HG02798 (cell line): ENCODE results near the gene TAOK1.
"Not testable (repeated sequence)": the region's sequence is repeated elsewhere in the genome, so short reads cannot be mapped to it uniquely, and the experiment has no call there.

Experiments
- ATAC-seq: cut with Tn5 transposase; IDR thresholded peaks from one replicate; pipeline ENCODE4 v1.9.1; 2021; ENCODE audit warnings: mild to moderate bottlenecking; ENCODE audit not compliant: unreplicated experiment, poor library complexity

TAOK1 gene

DNA sequence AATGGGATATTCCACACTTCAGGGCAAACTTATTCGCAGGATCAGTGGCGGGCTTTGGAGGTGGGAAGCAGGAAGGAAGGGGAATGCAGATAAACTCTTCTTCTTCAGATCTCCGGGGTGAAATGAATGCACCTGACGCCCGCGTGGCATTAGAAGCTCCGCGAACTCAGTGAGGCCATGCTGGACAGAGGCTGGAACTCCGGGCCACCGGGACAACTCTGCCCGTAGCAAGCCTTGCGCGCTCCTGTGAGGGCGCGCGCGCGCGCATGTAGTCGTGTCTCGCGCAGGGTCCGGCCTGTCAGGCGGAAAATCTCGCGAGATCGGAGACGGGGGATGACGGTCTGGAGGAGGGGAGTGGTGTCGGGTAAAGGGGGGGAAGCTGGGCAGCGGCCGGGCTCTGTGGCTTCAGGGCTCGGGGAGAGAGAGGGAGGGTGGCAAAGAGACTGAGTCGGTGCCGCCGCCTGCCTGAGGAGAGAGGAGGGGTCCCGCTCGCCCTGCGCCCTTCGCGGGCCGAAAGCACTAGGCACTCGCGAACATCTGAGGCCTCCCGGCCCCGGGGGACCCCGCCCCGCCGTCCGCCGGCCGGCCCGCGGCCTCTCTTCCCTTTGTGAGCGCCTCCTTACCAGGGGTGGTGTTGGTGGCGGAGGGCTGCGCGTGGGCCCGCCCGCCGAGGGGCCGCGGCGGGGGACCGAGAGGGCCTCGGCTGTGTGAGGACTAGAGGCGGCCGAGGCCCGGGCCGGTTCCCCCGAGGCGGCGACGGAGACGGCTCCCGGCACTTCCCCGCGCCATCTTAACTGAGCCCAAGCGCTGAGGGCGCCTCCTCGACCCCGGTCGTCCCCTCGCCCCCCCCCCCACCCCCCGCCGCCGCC lies at the start of gene TAOK1:
Gene TAOK1, plus strand, starts transcription at position 382 of the 869 bp plus-strand sequence. CDS start 61,186 bp downstream, outside the sequence.
- ATAC-seq, result peak; percentile 89

DNA sequence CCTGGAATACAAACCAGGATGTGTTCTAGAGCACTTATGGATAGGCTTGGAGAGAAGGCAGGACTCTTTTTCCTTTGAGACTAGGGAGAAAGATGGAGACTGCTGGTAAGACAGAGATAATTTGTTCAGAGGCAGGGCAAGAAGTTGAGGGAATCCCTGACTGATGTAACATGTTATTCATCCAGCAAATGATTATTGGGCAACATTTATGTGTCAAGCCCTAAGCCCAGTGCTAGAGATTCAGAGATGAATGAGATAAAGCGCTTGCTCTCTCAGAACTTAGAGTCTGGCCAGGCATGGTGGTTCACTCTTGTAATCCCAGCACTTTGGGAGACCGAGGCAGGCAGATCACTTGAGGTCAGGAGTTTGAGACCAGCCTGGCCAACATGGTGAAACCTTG lies 48.4 kb upstream of the TAOK1 start:
- ATAC-seq, result no peak

DNA sequence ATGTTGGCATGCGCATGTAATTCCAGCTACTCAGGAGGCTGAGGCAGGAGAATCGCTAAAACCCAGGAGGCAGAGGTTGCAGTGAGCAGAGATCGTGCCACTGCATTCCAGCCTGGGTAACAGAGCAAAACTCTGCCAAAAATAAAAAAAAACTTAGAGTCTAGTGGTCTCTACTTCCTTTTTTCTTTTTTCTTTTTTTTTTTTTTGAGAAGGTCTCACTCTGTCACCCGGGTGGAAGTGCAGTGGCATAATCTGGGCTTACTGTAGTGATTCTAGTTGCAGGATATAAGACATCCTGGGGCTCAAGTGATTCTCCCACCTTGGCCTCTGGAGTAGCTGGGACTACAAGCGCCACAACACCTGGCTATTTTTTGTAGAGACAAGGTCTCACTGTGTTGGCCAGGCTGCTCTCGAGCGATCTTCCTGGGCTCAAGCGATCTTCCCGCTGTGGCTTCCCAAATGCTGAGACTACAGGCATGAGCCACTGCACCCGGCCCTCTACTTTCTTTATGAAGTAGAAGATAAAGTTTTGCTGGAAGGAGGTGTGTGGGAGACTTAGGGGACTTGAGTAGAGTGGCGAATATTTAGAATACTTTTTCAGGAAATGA lies 47.9 kb upstream of the TAOK1 start:
- ATAC-seq, result no peak

DNA sequence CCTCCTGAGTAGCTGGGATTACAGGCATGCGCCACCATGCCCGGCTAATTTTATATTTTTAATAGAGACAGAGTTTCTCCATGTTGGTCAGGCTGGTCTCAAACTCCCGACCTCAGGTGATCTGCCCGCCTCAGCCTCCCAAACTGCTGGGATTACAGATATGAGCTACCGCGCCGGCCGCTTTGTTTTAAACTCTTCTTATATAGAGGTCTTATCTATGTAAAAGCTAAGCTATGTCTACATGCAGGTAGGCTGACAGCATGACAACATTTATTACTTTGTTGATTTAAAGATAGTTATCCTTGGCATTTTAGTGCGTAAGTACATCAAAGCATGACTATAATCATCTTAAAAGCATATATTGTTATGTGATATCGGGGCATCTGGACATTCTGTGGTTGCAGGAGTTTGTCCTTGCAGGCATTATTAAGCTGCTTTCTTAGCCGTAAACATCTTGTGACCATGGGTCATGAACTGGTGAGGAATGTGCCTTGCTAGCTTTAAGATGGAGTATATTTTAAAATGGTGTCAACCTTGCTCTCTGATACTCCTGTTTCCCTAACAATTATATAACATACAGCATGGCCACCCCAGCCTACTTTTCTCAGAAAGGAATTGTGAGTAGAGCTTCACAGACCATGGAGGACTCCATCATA lies 45.8 kb upstream of the TAOK1 start:
- no peak for ATAC-seq

DNA sequence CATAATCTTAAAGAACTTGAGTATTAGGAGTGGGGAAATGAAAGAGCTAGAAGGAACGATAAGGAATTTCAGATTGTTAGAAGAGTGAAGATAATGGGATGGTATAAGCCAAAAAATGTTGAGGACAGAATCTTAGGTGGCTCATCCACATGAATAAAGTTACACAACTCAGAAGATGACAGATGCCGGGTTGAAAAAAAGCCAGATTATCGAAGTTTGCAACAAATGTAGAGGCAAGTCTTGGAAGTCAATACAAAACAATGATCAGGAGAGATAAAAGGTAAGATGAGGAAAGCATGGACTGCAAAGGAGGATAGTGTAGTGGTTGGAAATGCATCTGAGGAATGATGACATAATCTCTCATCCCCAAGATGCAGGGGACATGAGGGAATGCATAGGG lies 45.1 kb upstream of the TAOK1 start:
- ATAC-seq, result no peak

DNA sequence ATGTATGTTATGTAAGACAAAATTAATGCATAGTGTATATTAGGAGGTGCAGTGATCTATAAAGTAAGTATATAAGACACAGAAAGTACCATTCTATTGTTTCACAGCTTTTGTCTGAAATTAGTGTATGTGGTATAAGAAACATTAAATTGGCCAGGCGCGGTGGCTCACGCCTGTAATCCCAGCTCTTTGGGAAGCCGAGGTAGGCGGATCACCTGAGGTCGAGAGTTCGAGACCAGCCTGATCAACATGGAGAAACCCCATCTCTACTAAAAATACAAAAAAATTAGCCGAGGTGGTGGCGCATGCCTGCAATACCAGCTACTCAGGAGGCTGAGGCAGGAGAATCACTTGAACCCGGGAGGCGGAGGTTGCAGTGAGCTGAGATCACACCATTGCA lies 44.7 kb upstream of the TAOK1 start:
- ATAC-seq, result not testable (repeated sequence)

DNA sequence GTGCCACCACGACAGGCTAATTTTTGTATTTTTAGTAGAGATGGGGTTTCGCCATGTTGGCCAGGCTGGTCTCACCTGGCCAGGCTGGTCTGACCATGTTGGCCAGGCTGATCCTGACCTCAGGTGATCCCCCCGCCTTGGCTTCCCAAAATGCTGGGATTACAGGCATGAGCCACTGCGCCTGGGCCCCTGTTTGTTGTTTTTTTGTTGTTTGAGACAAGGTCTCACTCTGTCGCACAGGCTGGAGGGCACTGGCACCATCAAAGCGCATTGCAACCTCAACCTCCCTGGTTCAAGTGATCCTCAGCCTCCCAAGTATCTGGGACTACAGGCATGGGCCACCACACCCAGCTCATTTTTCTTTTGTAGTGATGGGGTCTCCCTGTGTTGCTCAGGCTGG lies 43.7 kb upstream of the TAOK1 start:
- no peak for ATAC-seq

DNA sequence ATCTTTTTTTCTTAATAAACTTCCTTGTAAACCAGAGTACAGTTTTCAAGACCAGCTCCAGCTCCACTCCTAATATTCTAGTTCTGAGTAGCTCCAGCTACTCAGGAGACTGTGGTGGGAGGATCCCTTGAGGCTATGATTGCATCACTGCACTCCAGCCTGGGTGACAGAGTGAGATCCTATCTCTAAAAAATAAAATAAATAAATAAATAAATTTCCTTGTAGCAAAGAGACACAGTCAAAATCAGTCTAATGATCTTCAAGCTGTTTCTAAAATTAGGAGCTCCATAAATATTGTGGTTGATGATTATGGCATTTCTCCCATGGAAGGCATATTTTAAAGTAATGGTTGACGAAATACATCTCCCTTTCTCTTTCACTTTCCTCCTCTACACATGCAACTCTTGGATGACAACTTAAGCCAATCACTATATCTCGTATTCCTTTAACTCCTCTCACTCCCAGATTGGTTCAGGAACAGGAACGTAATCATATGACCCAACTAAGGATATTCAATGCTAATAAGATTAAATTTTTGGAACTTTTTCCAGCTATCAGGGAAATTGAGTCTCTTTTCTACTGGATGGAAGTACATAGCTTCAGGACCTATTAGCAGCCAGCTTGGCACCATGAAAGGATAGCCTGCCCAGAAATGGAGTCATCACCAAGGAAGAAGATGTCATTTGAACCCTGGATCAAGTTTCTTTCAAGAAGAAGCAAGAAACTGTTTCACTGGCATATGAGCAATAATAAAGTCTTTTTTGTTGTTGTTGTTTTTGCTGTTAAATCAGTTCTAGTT lies 42.1 kb upstream of the TAOK1 start:
- ATAC-seq, result no peak

DNA sequence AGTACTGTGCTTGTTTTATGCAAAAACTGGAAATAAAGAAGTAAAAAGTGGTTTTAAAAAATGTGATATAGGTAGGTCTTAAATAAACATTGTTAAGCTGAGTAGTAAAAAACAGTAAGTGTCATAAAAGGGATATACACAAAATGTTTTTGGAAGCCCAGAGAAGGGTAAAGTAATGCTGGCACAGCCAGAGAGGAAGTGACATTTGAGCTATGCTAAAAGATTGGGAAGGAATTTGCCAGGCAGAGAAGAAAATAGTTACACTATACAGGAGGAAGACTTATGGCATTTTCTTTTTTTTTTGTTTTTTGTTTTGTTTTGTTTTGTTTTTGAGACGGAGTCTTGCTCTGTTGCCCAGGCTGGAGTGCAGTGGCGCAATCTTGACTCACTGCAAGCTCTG lies 40.8 kb upstream of the TAOK1 start:
- no peak for ATAC-seq

DNA sequence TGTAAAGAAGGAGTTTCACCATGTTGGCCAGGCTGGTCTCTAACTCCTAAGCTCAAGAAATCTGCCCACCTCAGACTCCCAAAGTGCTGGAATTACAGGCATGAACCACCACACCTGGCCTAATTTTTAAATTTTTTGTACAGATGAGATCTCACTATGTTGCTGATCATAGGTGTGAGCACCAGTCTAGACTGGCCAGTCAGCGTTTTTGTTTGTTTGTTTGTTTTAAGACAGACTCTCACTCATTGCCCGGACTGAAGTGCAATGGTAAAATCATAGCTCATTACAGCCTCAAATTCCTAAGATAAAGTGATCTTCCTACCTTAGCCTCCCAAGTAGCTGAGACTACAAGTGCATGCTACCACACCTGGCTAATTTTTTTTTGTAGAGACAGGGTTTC lies 38.0 kb upstream of the TAOK1 start:
- no peak for ATAC-seq

DNA sequence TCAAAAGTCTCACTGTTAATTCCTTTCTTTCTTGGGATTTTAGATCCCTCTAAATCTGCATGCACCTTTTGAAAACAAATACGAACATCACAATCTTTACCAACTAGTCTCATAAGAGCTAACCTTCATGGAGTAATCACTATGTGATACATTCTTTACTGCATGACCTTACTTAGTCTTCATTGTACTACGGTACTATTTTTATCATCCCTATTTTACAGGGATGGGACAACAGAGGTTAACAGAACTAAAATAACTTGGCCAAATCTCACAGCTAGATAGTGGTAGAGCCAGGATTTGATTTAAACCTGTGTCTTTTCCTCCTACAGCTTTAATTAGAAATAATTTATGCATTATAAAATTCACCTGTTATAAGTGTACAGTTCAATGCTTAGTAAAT lies 32.9 kb upstream of the TAOK1 start:
- ATAC-seq, result no peak

DNA sequence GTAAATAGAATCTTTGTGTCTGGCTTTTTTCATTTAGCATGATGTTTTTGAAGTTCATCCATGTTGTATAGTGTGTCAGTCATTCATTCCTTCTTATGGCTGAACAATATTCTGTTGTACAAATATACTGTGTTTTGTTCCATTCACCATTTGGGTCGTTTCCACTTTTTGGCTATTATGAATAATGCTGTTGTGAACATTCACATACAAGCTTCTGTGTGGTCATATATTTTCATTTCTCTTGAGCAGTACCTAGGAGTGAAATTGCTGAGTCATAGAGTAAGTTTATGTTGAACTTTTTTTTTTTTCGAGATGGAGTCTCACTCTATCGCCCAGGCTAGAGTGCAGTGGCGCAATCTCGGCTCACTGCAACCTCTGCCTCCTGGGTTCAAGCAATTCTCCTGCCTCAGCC lies 32.3 kb upstream of the TAOK1 start:
- ATAC-seq, result no peak

DNA sequence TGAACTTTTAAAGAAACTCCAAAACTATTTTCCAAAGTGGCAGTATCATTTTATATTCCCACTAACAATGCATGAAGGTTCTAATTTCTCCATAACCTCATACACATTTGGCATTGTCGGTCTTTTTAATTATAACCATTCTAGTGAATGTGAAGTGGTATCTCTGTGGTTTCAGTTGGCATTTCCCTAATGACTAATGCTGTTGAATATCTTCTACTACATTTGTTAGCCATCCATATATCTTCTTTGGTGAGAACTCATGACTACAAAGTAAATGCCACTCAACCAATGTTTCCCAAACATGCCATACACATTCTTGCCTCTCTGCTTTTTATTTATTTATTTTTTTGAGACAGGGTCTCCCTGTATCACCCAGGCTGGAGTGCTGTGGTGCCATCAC lies 31.7 kb upstream of the TAOK1 start:
- ATAC-seq, result no peak

DNA sequence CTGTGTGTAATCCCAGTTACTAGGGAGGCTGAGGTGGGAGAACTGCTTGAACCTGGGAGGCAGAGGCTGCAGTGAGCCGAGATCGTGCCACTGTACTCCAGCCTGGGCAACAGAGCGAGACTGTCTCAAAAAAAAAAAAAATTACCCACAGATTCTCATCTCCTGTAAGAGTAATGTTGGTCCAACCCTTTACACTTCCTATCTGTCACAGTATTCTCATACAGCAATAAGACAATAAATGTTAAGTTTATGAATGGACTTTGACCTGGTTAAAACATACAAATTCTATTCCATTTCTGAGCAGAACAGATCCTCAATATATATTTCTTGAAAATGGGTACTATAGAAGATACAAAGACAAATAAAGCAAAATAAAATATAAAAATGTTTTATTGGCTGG lies 30.4 kb upstream of the TAOK1 start:
- no peak for ATAC-seq

DNA sequence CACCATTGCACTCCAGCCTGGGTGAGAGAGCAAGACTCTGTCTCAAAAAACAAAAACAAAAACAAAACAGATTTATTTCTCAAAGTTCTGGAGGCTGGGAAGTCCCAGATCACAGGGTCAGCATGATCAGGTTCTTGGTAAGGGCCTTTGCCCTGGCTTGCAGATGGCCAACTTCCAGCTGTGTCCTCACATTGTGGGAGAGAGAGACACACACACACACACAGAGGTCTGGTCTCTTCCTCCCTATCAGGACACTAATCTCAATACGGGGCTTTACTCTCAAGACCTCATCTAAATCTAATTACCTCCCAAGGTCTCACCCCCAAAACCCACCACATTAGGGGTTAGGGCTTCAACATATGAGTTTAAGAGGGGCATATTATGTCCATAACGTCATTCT lies 26.4 kb upstream of the TAOK1 start:
- ATAC-seq, result no peak

DNA sequence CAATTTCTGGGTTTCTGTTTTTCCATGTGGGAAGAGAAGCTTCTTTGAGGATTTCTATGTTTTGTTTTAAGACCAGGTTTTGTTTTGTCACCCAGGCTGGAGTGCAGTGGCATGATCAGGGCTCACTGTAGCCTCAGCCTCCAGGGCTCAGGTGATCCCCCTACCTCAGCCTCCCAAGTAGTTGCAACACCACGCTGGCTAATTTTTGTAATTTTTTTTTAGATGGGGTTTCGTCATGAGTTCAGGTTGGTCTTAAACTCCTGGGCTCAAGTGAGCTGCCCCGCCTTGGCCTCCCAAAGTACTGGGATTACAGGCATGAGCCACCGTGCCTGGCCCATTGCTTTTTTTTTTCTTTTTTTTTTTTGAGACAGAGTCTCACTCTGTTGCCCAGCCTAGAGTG lies 25.5 kb upstream of the TAOK1 start:
- no peak for ATAC-seq

DNA sequence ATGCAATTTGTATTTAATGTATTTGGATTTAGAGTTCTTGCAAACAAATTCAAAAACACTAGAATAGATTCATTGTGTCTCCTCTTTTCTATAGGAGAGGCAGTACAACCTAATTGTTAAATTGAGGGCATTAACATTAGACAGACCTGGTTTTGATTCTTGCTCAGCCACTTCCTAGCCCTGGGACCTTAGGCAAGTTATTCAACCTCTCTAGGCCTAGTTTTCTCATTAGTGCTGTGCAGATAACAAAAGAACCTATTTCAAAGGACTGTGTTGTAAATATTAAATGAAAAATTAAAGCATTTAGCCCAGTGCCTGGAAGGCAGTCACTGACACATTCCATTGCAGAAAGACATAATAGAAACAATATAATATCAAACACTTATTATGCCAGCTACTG lies 22.0 kb upstream of the TAOK1 start:
- ATAC-seq, result no peak

DNA sequence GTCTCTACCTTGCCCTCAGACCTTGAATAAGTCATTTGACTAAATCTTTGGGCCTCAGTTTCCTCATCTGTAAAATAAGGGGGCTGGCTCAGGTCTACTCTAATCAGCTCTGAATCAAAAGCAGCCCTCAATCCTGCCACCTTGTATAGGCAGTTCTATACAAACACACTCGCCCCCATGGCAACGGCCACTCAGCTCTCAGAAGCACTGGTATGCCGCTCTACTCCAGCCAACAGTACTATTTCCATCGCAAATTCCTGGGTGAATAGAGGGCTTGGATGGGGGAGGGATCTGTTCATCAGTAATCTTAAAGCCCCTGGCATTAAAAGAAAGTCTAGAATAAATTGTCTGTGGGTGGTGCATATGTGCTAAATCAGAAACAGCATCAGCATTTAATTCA lies 21.2 kb upstream of the TAOK1 start:
- no peak for ATAC-seq

DNA sequence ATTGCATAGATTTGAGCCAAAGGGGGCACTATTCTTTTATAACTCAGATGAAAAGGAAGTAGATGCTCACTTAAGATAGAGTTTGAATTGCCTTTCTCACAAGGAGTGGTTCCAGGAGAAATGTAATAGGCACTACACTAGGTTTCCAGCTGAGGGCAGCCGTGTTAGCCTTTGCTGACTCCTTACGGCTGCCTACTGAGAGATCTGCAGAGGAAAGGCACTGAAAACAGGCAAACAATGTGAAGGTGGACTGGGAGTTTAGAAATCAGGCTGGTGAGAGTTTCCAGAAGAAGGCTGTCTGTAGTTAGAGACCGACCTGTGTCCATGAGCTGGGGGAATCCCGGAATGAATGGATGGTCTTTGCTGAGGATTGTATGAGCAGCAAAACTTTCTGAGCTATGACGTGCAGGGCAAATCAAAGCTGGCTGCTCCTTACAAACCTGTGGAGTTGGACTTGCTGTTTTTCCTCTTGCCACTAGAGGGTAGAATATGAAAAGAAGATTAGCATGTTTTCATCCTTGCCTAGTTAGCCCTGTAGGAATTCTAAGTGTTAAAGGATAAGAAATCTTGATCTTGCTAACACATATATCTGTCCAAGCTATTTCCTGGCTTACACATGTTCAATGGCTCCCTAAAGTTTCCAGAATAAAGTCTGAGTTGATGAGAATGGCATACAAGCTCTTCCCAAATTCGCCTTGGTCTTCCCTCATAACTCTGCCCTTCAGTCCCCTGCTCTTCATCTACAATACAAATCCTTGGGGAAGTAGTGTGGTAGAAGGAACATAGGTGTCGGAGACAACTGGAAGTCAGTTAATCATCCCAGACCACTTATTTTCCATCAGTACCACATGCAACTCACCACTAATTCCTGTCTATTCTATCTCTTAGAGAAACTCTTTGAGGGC lies 20.1 kb upstream of the TAOK1 start:
- ATAC-seq, result peak; percentile 62
